Measurements from ENCODE around the gene LMNTD1. TPM values are rescaled to one million over a fixed set of nuclear protein-coding genes. Genes with fewer than 3 reads are reported as not detected.
A peak's percentile ranks its signal among the peaks of the same experiment; 100 is the strongest.

The LMNTD1 gene
- total and polyA plus RNA-seq, 2 of the 4 experiments (the other 2 are of a cell fraction), result 1.5 to 4.3 TPM

DNA sequence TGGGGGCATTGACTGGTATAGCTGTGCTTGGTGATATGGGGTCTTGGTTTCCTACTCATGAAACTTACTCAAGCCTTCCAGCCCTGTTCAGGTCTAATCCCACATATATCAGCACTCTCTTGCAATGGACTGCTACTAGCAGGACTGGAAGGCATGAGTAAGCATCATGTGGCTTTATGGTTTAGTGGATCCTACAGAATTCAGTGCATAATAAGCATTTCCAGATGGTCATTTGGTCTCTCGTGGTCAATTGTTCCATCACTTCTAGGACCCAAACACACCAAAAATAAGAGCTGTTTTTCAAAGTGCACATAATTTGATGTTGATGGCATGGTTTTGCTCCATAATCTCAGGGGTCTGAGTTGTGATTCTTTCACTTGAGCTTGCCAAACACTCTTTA lies 114.4 kb downstream of the LMNTD1 start:
- H3K4me3 ChIP-seq (ENCODE audit: insufficient read depth, low read depth, low read length), result no peak overlapping the region
- no peak overlapping the region for H3K27ac ChIP-seq (ENCODE audit: insufficient read depth, low read length)
- H3K18ac ChIP-seq (ENCODE audit: low read depth, low read length), result no peak overlapping the region
- no peaks in the 10 kb centered on the region for H3K36me3 ChIP-seq (ENCODE audit: control insufficient read depth, insufficient read depth, low read length)
- CTCF ChIA-PET, result no interaction called here
- peaks cover 11% of the 10 kb centered on the region for H3K4me1 ChIP-seq (ENCODE audit: control insufficient read depth, insufficient read depth, low read length)
- H3K79me1 ChIP-seq (ENCODE audit: low read depth in 1 of 2, low read length in 2 of 2), result no peaks in the 10 kb centered on the region
- H3K14ac ChIP-seq (replicated peaks; ENCODE audit: low read depth, low read length), result no peak overlapping the region
- BruUV-seq (replicated peaks), result no TSS peak
- H2BK5ac ChIP-seq (ENCODE audit: low read depth, low read length, poor library complexity, severe bottlenecking), result no peak overlapping the region
- no peak overlapping the region for H2BK20ac ChIP-seq (ENCODE audit: low read depth, low read length)
- H3K56ac ChIP-seq (ENCODE audit: extremely low read depth, insufficient read depth, low read length), result no peak overlapping the region
- WGBS, 2 experiments (ENCODE audit: extremely low coverage in 2 of 2, insufficient read length in 1 of 2), result no CpG with 5 or more reads among the region's 1 CpG
- no peaks in the 10 kb centered on the region for H3K27me3 ChIP-seq (ENCODE audit: control insufficient read depth, insufficient read depth, low read length)
- no peak overlapping the region for H3K4ac ChIP-seq (ENCODE audit: low read depth, low read length)
- dilution Hi-C loops (cut with HindIII; ENCODE audit: low sequenced_read_pairs, unreplicated experiment) (no loop called here), in situ Hi-C loops (cut with MboI; ENCODE audit: low sequenced_read_pairs) (loop anchor here (5.0 kb wide), 1 partner anchor 589 kb away; no protein-coding TSS in a partner anchor), intact Hi-C loops (cut with micrococcal nuclease) (loop anchor here (5.0 kb wide), 3 partner anchors 119 to 654 kb away; no protein-coding TSS in a partner anchor)
- no peak overlapping the region for H3K9ac ChIP-seq (ENCODE audit: low read depth, low read length)
- no peak overlapping the region for H2BK15ac ChIP-seq (ENCODE audit: low read depth, low read length)
- no peak overlapping the region for H4K5ac ChIP-seq (ENCODE audit: low read depth, low read length)
- no peaks in the 10 kb centered on the region for H3K9me3 ChIP-seq (ENCODE audit: control insufficient read depth, insufficient read depth, low read length)
- no peak overlapping the region for H2AK5ac ChIP-seq (ENCODE audit: low read depth, low read length)
- DNase-seq (peak; percentile 63), ATAC-seq (ENCODE audit: low read depth) (peak; percentile 53; the same call in 1 of the 2 replicates)
- no peak overlapping the region for H2AFZ ChIP-seq (replicated peaks; ENCODE audit: low read length, poor library complexity)
- no peak overlapping the region for H4K8ac ChIP-seq (ENCODE audit: low read depth in 2 of 2, low read length in 2 of 2)
- POLR2A ChIA-PET (ENCODE audit: unreplicated experiment), result no interaction called here
- no peak overlapping the region for H2BK120ac ChIP-seq (ENCODE audit: low read depth, low read length)
- H2AK9ac ChIP-seq (replicated peaks; ENCODE audit: low read depth, low read length, poor library complexity), result peak overlapping the region; percentile 33
- no peak overlapping the region for H4K91ac ChIP-seq (ENCODE audit: insufficient read depth, low read depth, low read length)
- no peak overlapping the region for H3K23ac ChIP-seq (ENCODE audit: low read depth, low read length)
- no peaks in the 10 kb centered on the region for H4K20me1 ChIP-seq (ENCODE audit: insufficient read depth, low read length)
- H3K9me1 ChIP-seq (ENCODE audit: insufficient read depth, low read length), result no peaks in the 10 kb centered on the region; the same call in 1 of the 2 replicates
- no peak overlapping the region for H3K4me2 ChIP-seq (ENCODE audit: low read depth, low read length)
- TF ChIP-seq POLR2A (IDR thresholded peaks at IDR 0.05; ENCODE audit: low read depth, low read length) (no peak), MAZ (IDR thresholded peaks at IDR 0.05; ENCODE audit: borderline replicate concordance, low read depth, low read length) (no peak), CEBPB (IDR thresholded peaks at IDR 0.05; ENCODE audit: low read depth, low read length) (no peak), RAD21 (IDR thresholded peaks at IDR 0.05; ENCODE audit: low read length) (no peak), MXI1 (IDR thresholded peaks at IDR 0.05; ENCODE audit: borderline replicate concordance, low read depth, low read length) (no peak), SMC3 (IDR thresholded peaks at IDR 0.05; ENCODE audit: low read depth, low read length) (no peak), FOS (IDR thresholded peaks at IDR 0.05; ENCODE audit: low read depth, low read length) (no peak), MAFK (IDR thresholded peaks at IDR 0.05; ENCODE audit: low read depth, low read length) (no peak), RCOR1 (IDR thresholded peaks at IDR 0.05; ENCODE audit: insufficient replicate concordance, low read length) (no peak), CHD1 (IDR thresholded peaks at IDR 0.05; ENCODE audit: low read depth, low read length) (no peak), RFX5 (IDR thresholded peaks at IDR 0.05; ENCODE audit: low read depth, low read length) (no peak)
- TF ChIP-seq, protein P1, sequence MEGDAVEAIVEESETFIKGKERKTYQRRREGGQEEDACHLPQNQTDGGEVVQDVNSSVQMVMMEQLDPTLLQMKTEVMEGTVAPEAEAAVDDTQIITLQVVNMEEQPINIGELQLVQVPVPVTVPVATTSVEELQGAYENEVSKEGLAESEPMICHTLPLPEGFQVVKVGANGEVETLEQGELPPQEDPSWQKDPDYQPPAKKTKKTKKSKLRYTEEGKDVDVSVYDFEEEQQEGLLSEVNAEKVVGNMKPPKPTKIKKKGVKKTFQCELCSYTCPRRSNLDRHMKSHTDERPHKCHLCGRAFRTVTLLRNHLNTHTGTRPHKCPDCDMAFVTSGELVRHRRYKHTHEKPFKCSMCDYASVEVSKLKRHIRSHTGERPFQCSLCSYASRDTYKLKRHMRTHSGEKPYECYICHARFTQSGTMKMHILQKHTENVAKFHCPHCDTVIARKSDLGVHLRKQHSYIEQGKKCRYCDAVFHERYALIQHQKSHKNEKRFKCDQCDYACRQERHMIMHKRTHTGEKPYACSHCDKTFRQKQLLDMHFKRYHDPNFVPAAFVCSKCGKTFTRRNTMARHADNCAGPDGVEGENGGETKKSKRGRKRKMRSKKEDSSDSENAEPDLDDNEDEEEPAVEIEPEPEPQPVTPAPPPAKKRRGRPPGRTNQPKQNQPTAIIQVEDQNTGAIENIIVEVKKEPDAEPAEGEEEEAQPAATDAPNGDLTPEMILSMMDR (conservative IDR thresholded peaks at IDR 0.05; ENCODE audit: low read depth, low read length), result no peak
- TF ChIP-seq, protein P2, sequence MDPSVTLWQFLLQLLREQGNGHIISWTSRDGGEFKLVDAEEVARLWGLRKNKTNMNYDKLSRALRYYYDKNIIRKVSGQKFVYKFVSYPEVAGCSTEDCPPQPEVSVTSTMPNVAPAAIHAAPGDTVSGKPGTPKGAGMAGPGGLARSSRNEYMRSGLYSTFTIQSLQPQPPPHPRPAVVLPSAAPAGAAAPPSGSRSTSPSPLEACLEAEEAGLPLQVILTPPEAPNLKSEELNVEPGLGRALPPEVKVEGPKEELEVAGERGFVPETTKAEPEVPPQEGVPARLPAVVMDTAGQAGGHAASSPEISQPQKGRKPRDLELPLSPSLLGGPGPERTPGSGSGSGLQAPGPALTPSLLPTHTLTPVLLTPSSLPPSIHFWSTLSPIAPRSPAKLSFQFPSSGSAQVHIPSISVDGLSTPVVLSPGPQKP (IDR thresholded peaks at IDR 0.05; ENCODE audit: borderline replicate concordance, low read depth, low read length), result no peak

Measured in IMR-90 (cell line).